HT1080 (cell line): ENCODE data around the gene ADGRA1. TPM values are rescaled to one million over a fixed set of nuclear protein-coding genes. Genes with fewer than 3 reads are reported as not detected.
"Not testable (repeated sequence)": the region's sequence is repeated elsewhere in the genome, so short reads cannot be mapped to it uniquely, and the experiment has no call there.

Source experiments
- DNase-seq: peaks from one replicate; pipeline ENCODE4 v3.0.0-alpha.2; 2015; ENCODE audit warnings: low read depth
- total RNA-seq: library from RNA; depleted of rRNA; stranded (reverse); fragments of >200 nt; shearing (Covaris generic); gene quantifications from 2 replicates; pipeline ENCODE4 v1.2.3, GENCODE V29; 2014

ADGRA1 gene
- total RNA-seq, 1 experiment from 2014 or later = not detected

DNA sequence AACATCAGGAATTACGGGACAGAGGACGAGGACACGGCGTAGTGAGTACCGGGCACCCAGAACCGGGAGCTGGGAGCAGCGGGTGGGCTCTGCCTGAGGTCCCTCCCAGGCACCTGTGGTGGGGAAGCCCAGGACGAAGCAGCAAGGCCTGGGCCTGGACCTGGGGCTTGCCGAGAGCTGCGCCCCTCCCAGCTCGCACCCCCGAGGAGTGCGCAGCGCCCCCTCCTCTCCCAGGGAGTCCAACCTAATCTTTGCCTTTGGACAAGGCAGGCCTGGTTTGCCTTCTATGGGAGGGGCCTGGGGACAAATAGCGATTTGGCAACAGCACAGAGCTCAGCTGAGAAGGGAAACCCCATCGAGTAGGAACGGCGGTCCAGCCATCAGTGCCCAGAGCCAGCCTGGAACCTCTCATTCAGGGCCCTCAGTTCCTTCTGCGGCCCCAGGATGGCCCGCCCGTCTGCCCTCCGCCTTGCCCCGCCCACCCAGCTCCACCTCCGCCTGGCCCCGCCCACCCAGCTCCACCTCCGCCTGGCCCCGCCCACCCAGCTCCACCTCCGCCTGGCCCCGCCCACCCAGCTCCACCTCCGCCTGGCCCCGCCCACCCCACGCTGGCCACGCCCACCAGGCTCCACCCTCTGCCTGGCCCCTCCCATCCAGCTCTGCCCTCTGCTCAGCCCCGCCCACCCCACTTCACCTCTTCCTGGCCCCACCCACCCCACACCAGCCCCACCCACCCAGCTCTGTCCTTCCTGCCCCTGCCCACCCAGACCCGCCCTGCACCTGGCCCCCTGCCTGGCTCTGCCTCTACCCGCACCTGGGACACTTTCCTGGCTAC lies 39.8 kb downstream of the ADGRA1 start:
- no peak for DNase-seq

DNA sequence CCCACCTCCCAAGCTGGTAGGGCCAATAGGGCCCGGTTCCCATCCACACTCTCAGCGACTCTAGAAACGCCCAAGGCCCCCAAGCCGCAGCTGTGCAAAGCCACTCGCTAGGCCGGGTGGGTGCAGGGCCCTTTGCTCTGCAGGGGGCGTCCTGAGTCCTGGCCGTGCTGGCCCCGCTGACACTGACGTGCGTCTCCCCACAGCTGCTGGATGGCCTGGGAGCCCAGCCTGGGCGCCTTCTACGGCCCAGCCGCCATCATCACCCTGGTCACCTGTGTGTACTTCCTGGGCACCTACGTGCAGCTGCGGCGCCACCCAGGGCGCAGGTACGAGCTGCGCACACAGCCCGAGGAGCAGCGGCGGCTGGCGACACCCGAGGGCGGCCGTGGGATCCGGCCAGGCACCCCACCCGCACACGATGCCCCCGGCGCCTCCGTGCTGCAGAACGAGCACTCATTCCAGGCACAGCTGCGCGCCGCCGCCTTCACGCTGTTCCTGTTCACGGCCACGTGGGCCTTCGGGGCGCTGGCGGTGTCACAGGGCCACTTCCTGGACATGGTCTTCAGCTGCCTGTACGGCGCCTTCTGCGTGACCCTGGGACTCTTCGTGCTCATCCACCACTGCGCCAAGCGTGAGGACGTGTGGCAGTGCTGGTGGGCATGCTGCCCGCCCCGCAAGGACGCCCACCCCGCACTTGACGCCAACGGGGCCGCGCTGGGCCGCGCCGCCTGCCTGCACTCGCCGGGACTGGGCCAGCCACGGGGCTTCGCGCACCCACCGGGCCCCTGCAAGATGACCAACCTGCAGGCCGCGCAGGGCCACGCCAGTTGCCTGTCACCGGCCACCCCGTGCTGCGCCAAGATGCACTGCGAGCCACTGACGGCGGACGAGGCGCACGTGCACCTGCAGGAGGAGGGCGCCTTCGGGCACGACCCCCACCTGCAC lies 40.7 kb downstream of the ADGRA1 start:
- no peak for DNase-seq

DNA sequence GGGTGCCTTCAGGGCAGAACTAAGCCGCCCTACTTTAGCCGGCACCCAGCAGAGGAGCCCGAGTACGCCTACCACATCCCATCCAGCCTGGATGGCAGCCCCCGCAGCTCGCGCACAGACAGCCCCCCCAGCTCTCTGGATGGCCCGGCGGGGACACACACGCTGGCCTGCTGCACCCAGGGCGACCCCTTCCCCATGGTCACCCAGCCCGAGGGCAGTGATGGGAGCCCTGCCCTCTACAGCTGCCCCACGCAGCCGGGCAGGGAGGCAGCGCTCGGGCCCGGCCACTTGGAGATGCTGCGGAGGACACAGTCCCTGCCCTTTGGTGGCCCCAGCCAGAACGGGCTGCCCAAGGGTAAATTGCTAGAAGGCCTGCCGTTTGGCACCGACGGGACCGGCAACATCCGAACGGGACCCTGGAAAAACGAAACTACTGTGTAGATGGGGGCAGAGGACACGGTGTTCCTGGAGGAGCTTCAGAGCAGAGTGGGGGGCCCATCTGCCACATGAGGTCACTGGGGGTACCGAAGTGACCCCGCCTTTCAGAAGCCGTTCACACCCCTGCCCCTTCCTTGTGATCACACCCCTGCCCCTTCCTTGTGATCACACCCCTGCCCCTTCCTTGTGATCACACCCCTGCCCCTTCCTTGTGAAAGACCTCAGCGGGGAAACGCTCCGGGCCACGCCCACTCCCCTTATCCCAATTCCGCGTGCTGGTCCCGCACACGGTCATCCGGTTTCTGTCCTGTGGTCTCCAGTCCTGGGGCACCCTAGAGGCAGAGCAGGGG lies 41.5 kb downstream of the ADGRA1 start:
- DNase-seq = no peak

DNA sequence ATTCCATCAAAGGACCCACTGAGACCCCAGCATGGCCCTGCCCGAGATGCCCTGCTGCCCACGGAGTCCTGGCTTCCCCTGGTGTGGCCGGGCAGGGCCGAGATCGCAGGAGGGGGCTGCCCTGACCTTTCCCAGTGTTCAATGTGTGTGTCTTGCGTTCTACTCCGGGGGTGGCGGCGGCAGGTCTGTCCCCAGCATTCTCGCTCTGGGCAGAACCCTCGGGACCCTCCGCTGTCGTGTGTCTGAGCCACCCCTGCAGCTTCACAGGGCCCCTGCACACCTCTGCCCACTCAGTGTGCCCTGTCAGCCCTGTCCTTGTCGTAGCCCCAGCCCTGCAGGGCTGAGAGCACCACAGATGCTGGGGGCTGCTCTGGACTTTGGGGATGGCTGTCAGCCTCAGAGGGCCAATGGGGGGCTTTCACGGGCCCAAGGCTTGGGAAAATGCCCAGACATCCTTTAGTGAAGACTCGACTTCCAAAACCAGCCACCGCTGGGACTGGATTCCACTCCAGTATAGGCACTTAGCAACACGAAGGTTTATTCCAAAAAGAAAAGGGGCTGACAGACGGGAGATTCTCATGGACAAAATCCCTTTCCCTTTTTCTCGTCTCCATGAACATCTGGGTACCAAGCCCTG lies 42.3 kb downstream of the ADGRA1 start:
- no peak for DNase-seq

DNA sequence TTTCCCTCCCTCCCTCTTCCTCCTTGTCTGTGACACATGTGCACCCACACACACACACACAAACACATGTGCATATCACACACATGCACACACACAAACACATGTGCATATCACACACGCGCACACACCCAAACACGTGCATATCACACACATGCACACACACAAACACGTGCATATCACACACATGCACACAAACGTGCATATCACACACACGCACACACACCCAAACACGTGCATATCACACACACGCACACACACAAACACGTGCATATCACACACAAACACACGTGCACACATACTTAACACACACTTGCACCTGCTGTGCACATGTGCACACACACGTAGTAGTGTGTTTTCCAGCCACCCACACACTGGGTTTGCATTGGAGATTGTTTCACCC lies 42.9 kb downstream of the ADGRA1 start:
- no peak for DNase-seq

DNA sequence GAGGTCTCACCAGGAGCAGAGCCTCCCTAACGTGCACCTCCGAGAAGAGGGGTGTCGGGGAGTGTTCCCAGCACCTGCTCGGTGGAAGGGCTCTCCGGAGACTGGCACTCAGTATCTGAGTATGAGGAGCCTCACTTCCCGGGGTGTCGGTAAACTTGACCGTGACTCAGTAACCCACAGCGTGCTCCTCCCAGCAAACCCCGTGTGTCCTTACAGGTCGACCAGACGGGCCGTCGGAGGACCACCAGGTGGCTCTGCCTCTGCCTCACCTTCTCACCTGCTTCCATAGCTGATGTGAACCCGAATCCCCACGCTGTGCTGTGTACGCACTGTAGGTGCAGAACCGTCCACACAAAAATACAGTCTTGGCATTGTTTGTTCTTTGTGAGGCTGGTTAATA lies 43.3 kb downstream of the ADGRA1 start:
- no peak for DNase-seq

GRCh38 chr10:133131734-133132472 lies 44.2 kb downstream of the ADGRA1 start:
- no peak for DNase-seq

DNA sequence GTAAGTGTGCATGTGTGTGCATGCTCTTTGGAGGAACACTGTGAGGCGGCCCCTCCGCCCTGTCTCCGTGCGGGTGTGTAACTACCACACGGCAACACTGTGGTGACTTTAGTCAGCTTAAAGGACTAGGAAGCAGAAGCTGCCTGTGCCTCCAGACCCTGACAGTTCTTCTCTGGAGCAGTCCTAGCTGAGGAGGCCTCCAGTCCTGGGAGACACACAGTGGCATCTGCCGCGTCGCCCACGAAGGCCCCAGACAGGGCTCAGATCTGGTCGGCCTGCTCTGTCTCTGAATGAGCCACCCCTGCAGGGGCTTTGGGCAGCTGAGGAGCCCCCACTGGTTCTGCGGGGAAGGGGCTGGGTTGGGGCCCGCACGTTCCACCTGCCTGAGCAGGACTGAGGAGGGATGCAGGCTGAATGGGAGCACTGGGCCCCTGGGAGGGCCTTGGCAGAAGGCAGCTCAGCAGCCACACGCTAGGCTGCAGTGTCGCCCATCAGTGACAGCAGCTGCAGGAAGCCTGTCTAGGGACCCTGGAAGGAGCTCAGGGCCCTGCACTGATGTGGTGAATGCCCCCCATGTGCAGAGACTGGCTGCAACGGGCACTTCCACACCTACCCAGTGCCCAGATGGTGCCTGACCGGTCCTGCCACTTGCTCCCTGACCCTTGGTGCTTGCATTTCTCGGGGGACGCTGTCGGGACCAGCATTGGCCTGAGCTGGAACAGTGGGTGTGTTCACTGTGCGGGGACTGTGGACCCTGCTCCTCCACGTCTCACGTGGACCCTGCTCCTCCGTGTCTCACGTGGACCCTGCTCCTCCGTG lies 45.0 kb downstream of the ADGRA1 start:
- DNase-seq = no peak

DNA sequence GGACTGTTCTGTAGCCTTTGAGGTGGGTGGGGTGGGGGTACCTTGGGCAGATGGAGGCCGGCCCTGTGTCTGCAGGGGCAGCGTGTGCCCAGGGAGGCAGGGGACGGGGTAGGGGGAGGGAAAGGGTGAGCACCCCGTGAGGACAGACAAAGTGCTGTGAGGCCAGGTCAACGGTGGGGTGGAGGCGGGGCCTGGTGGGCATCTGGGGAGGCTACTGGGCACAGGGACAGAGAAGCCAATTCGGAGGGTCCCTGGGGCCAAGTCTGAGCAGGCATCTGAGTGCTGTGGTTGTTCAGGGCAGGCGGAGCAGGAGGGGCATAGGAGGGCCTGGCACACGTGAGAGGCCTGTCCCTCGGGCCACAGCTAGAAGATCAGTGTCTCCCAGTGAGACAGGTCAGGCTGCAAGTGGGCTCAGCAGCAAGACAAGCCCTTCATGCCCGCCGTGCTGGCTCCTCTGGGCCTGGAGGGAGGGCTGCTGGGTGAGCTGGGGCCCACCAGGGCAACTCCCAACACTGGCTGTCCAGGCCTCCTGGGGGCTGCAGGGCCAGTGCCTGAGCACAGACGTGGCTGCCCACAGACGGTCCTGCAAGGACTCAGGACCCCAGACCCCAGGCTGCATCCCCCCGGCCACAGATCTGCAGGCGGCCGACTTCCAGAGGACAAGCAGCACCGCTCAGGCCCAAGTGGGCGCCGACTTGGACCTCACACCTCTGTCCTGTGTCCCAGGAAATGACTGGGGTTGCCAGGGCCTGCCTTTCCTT lies 45.9 kb downstream of the ADGRA1 start:
- no peak for DNase-seq

GRCh38 chr10:133134411-133135115 lies 46.8 kb downstream of the ADGRA1 start:
- no peak for DNase-seq

- DNase-seq = no peak
Measured at GRCh38 chr10:133135116-133135465, 47.4 kb downstream of the ADGRA1 start.

GRCh38 chr10:133137486-133138145 lies 49.9 kb downstream of the ADGRA1 start:
- DNase-seq = not testable (repeated sequence)

GRCh38 chr10:133139551-133140065 lies 51.9 kb downstream of the ADGRA1 start:
- peak; percentile 29 for DNase-seq

- DNase-seq = no peak
Measured at GRCh38 chr10:133140417-133141143, 52.9 kb downstream of the ADGRA1 start.

DNA sequence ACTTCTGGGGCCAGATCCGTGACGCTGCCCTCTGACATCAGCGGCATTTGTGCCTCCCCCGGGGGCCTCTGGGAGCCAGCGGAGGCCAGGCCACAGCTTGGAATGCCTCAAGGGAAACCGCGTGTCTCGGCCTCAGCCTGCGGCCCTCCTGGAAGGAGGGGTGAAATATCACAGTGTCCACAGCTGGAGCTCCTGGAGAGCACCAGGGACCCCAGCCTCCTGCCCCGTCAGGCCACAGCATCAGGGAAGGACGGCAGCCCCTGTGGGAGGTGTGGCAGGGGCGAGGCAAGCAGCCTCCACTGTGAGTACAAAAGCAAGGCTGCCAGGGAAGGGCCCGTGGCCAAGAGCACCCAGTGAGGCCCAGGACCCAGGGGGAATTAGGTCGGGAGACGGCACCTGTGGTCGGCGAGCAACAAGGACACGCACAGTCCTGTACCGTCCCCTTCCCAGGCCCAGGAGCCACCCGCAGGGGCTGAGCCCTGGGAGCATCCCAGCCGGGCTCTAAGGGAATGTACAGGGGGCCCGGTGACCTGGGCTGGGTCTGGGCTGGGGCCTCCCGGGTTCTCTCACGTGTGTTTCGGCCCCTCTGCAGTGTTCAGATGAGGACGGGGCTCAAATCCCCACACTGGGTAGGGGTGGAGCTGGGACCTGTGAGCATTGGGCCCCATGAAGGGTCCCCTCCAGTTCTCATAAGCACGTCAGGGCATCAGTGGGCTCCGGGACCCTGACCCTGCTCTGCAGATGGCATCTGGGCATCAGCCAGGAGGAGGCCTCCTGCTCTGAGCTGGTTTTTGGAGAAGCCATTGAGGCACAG lies 53.6 kb downstream of the ADGRA1 start:
- no peak for DNase-seq

DNA sequence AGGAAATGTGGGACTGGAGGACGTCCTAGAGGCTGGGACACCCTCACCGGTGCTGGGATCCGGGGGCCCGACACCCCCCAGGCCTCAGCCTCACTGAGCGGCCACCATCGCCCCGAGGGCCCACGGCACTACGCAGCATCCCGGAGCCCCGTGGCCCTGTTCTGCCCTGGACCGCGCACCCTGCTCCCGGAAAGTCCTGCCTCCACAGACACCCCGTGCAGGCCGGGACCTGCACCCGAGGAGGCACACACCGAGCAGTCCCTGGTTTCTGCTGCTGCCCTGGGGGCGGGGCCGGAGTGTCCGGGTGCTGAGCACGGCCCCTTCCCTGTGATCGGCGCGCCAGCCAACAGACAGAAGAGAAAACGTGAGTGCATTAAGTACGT lies 54.2 kb downstream of the ADGRA1 start:
- DNase-seq = no peak
